Cardiac fibroblast (primary cell): ENCODE data around the gene PDCD1.
"Not testable (repeated sequence)": the region's sequence is repeated elsewhere in the genome, so short reads cannot be mapped to it uniquely, and the experiment has no call there.

ENCODE experiments used
- DNase-seq, 2 donors: peaks; one replicate each; pipeline versions ENCODE4 v3.0.0 to v3.0.0-alpha.2; 2010; ENCODE audit warnings: low read depth in 2 of 2
- H3K4me3 ChIP-seq, 2 donors: replicated peaks in 1 of 2; 1 replicate in 1 of 2; 2 replicates in 1 of 2; pipeline ENCODE4 v1.5.1; 2011; ENCODE audit warnings: low read depth in 2 of 2, low read length in 2 of 2, mild to moderate bottlenecking in 2 of 2, moderate library complexity in 1 of 2
- TF ChIP-seq, protein P1 (sequence below): IDR thresholded peaks from one replicate; pipeline ENCODE4 v1.5.1; 2011; ENCODE audit warnings: low read depth, mild to moderate bottlenecking, low read length, inconsistent platforms

Gene PDCD1

GRCh38 chr2:241842067-241842415 is 16.7 kb downstream of the PDCD1 start:
- TF ChIP-seq, protein P1, sequence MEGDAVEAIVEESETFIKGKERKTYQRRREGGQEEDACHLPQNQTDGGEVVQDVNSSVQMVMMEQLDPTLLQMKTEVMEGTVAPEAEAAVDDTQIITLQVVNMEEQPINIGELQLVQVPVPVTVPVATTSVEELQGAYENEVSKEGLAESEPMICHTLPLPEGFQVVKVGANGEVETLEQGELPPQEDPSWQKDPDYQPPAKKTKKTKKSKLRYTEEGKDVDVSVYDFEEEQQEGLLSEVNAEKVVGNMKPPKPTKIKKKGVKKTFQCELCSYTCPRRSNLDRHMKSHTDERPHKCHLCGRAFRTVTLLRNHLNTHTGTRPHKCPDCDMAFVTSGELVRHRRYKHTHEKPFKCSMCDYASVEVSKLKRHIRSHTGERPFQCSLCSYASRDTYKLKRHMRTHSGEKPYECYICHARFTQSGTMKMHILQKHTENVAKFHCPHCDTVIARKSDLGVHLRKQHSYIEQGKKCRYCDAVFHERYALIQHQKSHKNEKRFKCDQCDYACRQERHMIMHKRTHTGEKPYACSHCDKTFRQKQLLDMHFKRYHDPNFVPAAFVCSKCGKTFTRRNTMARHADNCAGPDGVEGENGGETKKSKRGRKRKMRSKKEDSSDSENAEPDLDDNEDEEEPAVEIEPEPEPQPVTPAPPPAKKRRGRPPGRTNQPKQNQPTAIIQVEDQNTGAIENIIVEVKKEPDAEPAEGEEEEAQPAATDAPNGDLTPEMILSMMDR, result no peak
- DNase-seq, result no peak

GRCh38 chr2:241841181-241842066 is 17.3 kb downstream of the PDCD1 start:
- no peak overlapping the region for H3K4me3 ChIP-seq
- DNase-seq, result no peak
- TF ChIP-seq, protein P1, result no peak

More at GRCh38 chr2:241842067-241842415, 16.7 kb downstream of the PDCD1 start:
- no peak overlapping the region for H3K4me3 ChIP-seq

GRCh38 chr2:241837197-241837965 is 21.3 kb downstream of the PDCD1 start:
- DNase-seq, result no peak
- no peak overlapping the region for H3K4me3 ChIP-seq
- TF ChIP-seq, protein P1, result no peak

DNA sequence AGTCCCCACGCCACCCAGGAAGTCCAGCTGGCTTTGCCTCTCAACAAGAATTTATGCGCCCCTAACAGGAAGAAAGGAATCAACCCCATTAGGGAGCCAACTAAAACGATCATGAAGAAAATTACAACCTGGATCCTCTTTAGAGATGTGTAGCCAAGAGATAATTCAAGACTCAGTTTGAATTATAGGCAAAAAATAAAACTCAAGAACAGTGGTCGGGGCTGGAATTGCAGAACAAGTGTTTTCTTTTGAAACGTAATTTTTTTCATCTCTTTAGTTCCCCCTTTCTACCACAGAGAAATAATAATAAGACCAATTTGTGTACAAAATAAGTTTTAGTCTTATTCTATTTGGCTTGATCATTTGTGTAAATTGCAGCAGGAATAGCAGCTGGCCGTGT is 22.4 kb downstream of the PDCD1 start:
- TF ChIP-seq, protein P1, result no peak
- H3K4me3 ChIP-seq, result no peak overlapping the region
- no peak for DNase-seq

GRCh38 chr2:241835611-241836010 is 23.1 kb downstream of the PDCD1 start:
- TF ChIP-seq, protein P1, result no peak
- DNase-seq, result no peak

DNA sequence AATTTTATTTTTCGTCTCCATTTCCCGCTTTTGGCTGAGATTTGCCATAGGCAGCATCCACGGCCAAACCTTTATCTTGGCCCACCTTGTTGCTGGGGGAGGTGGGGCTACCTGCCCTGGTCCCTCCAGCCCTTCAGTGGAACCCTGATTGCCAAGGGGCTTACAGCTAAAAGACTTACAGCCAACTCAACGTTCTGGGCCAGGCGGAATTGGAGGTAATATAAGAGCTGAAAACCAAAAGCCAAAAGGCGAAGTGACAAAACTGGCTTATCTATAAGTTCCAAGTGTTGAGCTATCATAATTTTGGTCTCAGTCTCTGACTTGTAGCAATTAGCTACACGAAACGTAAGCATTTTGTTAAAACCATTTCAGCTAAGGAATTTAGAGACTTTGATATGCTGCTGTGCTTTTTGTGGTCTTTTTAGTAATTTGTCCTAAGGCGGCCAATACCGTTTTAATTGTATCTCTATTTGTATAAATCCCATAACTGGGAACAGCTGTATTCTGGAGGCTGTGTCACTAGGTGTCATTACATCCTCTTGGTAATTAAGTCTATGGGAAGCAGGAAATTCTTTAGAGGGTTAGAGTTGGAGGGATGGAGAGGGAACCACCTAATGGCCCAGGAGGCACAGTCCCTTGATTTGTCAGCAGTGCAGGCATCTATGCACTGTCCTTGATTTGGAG is 24.0 kb downstream of the PDCD1 start:
- no peak overlapping the region for H3K4me3 ChIP-seq
- TF ChIP-seq, protein P1, result no peak
- no peak for DNase-seq

More at GRCh38 chr2:241835611-241836010, 23.1 kb downstream of the PDCD1 start:
- no peak overlapping the region for H3K4me3 ChIP-seq

GRCh38 chr2:241833756-241834526 is 24.8 kb downstream of the PDCD1 start:
- not testable (repeated sequence) for DNase-seq, H3K4me3 ChIP-seq
